Activated CD4-positive, alpha-beta T cell treated with anti-CD3 and anti-CD28 coated beads for 36 hours (primary cell): Measurements from ENCODE around the gene PRKN. TPM values are rescaled to one million over a fixed set of nuclear protein-coding genes. Genes with fewer than 3 reads are reported as not detected.

Experiments used
- ATAC-seq: fragments of 200-7000 bp; cut with Tn5 transposase; one replicate; pipeline ENCODE4 v1.10.0; 2021; ENCODE audit warnings: mild to moderate bottlenecking, moderate library complexity
- CTCF ChIA-PET: fragments of 350-600 bp; sonication (Branson Sonifier 250); formaldehyde crosslinking; loops from one replicate; lab custom pipeline; 2021; ENCODE audit warnings: antibody characterized with exemption; lab: Charles Lee
- POLR2A ChIA-PET: fragments of 350-600 bp; sonication (Branson Sonifier 250); formaldehyde crosslinking; loops from one replicate; lab custom pipeline; 2021; ENCODE audit warnings: antibody characterized with exemption, inconsistent platforms; lab: Charles Lee
- DNase-seq: peaks from one replicate; pipeline ENCODE4 v3.0.0-alpha.2; 2020
- H3K27ac Mint-ChIP-seq: one replicate; pipeline ENCODE4 v1.8.0; 2021; ENCODE audit warnings: mixed read lengths
- H3K27me3 Mint-ChIP-seq: one replicate; pipeline ENCODE4 v1.8.0; 2021; ENCODE audit warnings: mixed read lengths
- H3K36me3 Mint-ChIP-seq: one replicate; pipeline ENCODE4 v1.8.0; 2021; ENCODE audit warnings: low read depth, mixed read lengths
- H3K4me1 Mint-ChIP-seq: one replicate; pipeline ENCODE4 v1.8.0; 2021; ENCODE audit warnings: mixed read lengths
- H3K4me3 Mint-ChIP-seq: one replicate; pipeline ENCODE4 v1.8.0; 2021; ENCODE audit warnings: mild to moderate bottlenecking, moderate library complexity, mixed read lengths
- H3K9me3 Mint-ChIP-seq: one replicate; pipeline ENCODE4 v1.8.0; 2021; ENCODE audit warnings: low read depth, mixed read lengths
- intact Hi-C, 2 experiments: fragments of 100-400 bp; cut with DNase I in 1 of 2; cut with micrococcal nuclease in 1 of 2; formaldehyde crosslinking; loops; one replicate each; pipeline versions ENCODE4 v1.14.2 to v1.15.1; 2022 to 2024; cut with DNase I, micrococcal nuclease
- total RNA-seq, 2 experiments: library from RNA; stranded (reverse); gene quantifications; one replicate each; pipeline ENCODE4 v1.2.3, GENCODE V29; 2021

Gene PRKN
- total RNA-seq, 2 experiments from 2014 or later, result 0.56 to 0.87 TPM

GRCh38 chr6:162369091-162369490, 358.5 kb downstream of the PRKN start:
- ATAC-seq, result no peak

GRCh38 chr6:162364488-162364887, 363.1 kb downstream of the PRKN start:
- no peaks in the 10 kb centered on the region for H3K9me3 Mint-ChIP-seq
- H3K4me3 Mint-ChIP-seq, result no peak overlapping the region
- H3K4me1 Mint-ChIP-seq, result no peaks in the 10 kb centered on the region
- DNase-seq (no peak), ATAC-seq (no peak)
- CTCF ChIA-PET, result no interaction called here
- no peak overlapping the region for H3K27ac Mint-ChIP-seq
- POLR2A ChIA-PET, result no interaction called here
- intact Hi-C loops, result no loop called here
- H3K36me3 Mint-ChIP-seq, result no peaks in the 10 kb centered on the region
- H3K27me3 Mint-ChIP-seq, result no peaks in the 10 kb centered on the region

More at GRCh38 chr6:162369091-162369490, 358.5 kb downstream of the PRKN start:
- Mint-ChIP-seq H3K27me3 (no peaks in the 10 kb centered on the region), H3K4me3 (no peak overlapping the region), H3K36me3 (no peaks in the 10 kb centered on the region), H3K27ac (no peak overlapping the region), H3K9me3 (peaks cover 2% of the 10 kb centered on the region), H3K4me1 (no peaks in the 10 kb centered on the region)
- ChIA-PET POLR2A (no interaction called here), CTCF (no interaction called here)
- intact Hi-C loops, result no loop called here
- no peak for DNase-seq

- Mint-ChIP-seq H3K36me3 (no peaks in the 10 kb centered on the region), H3K27me3 (no peaks in the 10 kb centered on the region), H3K27ac (no peak overlapping the region), H3K4me3 (no peak overlapping the region), H3K4me1 (no peaks in the 10 kb centered on the region), H3K9me3 (no peaks in the 10 kb centered on the region)
- ChIA-PET POLR2A (no interaction called here), CTCF (no interaction called here)
- intact Hi-C loops, result no loop called here
- DNase-seq, result no peak
- no peak for ATAC-seq
These were observed 363.8 kb downstream of the PRKN start for GRCh38 chr6:162363757-162364156.

GRCh38 chr6:162360901-162361567, 366.5 kb downstream of the PRKN start:
- Mint-ChIP-seq H3K27ac (no peak overlapping the region), H3K4me3 (no peak overlapping the region), H3K9me3 (no peaks in the 10 kb centered on the region), H3K27me3 (no peaks in the 10 kb centered on the region), H3K4me1 (no peaks in the 10 kb centered on the region), H3K36me3 (no peaks in the 10 kb centered on the region)
- intact Hi-C loops, result no loop called here
- ChIA-PET CTCF (no interaction called here), POLR2A (no interaction called here)
- DNase-seq, result no peak
- no peak for ATAC-seq

- Mint-ChIP-seq H3K27me3 (no peaks in the 10 kb centered on the region), H3K27ac (no peak overlapping the region), H3K9me3 (no peaks in the 10 kb centered on the region), H3K4me3 (no peak overlapping the region), H3K36me3 (no peaks in the 10 kb centered on the region), H3K4me1 (no peaks in the 10 kb centered on the region)
- intact Hi-C loops, result no loop called here
- ChIA-PET CTCF (no interaction called here), POLR2A (no interaction called here)
- ATAC-seq (no peak), DNase-seq (no peak)
These were observed 368.9 kb downstream of the PRKN start for GRCh38 chr6:162358625-162359024.

GRCh38 chr6:162345051-162345511, 382.5 kb downstream of the PRKN start:
- ChIA-PET CTCF (no interaction called here), POLR2A (no interaction called here)
- H3K4me1 Mint-ChIP-seq, result no peaks in the 10 kb centered on the region
- intact Hi-C loops, result no loop called here
- no peaks in the 10 kb centered on the region for H3K36me3 Mint-ChIP-seq
- no peak overlapping the region for H3K4me3 Mint-ChIP-seq
- DNase-seq (no peak), ATAC-seq (no peak)
- H3K27me3 Mint-ChIP-seq, result no peaks in the 10 kb centered on the region
- peaks cover 10% of the 10 kb centered on the region for H3K9me3 Mint-ChIP-seq
- no peak overlapping the region for H3K27ac Mint-ChIP-seq

GRCh38 chr6:162344646-162345010, 382.9 kb downstream of the PRKN start:
- Mint-ChIP-seq H3K27me3 (no peaks in the 10 kb centered on the region), H3K9me3 (peaks cover 10% of the 10 kb centered on the region), H3K27ac (no peak overlapping the region), H3K4me3 (no peak overlapping the region), H3K4me1 (no peaks in the 10 kb centered on the region), H3K36me3 (no peaks in the 10 kb centered on the region)
- ChIA-PET CTCF (no interaction called here), POLR2A (no interaction called here)
- ATAC-seq (no peak), DNase-seq (no peak)
- intact Hi-C loops, result no loop called here

- H3K27me3 Mint-ChIP-seq, result no peaks in the 10 kb centered on the region
- H3K27ac Mint-ChIP-seq, result no peak overlapping the region
- ChIA-PET POLR2A (no interaction called here), CTCF (interaction anchor here (0.7 kb wide), 1 partner anchor 10 kb away, joined by 3 read pairs; no protein-coding TSS in a partner anchor)
- DNase-seq (no peak), ATAC-seq (no peak)
- no peaks in the 10 kb centered on the region for H3K36me3 Mint-ChIP-seq
- intact Hi-C loops, result no loop called here
- peaks cover 10% of the 10 kb centered on the region for H3K9me3 Mint-ChIP-seq
- H3K4me3 Mint-ChIP-seq, result no peak overlapping the region
- no peaks in the 10 kb centered on the region for H3K4me1 Mint-ChIP-seq
These were observed 383.5 kb downstream of the PRKN start for GRCh38 chr6:162343936-162344645.

- intact Hi-C loops, result no loop called here
- CTCF ChIA-PET, result interaction anchor here (0.6 to 0.7 kb wide), 2 partner anchors 11 to 59 kb away, joined by 3 read pairs; no protein-coding TSS in a partner anchor
- no peaks in the 10 kb centered on the region for H3K4me1 Mint-ChIP-seq
These were observed 384.2 kb downstream of the PRKN start for GRCh38 chr6:162343198-162343935.

GRCh38 chr6:162337412-162337811, 390.2 kb downstream of the PRKN start:
- Mint-ChIP-seq H3K9me3 (peaks cover 18% of the 10 kb centered on the region), H3K27ac (no peak overlapping the region), H3K27me3 (no peaks in the 10 kb centered on the region), H3K36me3 (peaks cover 4% of the 10 kb centered on the region), H3K4me1 (no peaks in the 10 kb centered on the region), H3K4me3 (no peak overlapping the region)
- intact Hi-C loops, result no loop called here
- DNase-seq, result no peak
- ChIA-PET CTCF (no interaction called here), POLR2A (no interaction called here)
- no peak for ATAC-seq

More at GRCh38 chr6:162343198-162343935, 384.2 kb downstream of the PRKN start:
- Mint-ChIP-seq H3K36me3 (no peaks in the 10 kb centered on the region), H3K27me3 (no peaks in the 10 kb centered on the region), H3K4me3 (no peak overlapping the region), H3K27ac (no peak overlapping the region), H3K9me3 (peaks cover 10% of the 10 kb centered on the region)
- ATAC-seq (no peak), DNase-seq (no peak)
- POLR2A ChIA-PET, result no interaction called here

- ATAC-seq, result no peak
- ChIA-PET POLR2A (no interaction called here), CTCF (no interaction called here)
- Mint-ChIP-seq H3K27ac (no peak overlapping the region), H3K9me3 (peaks cover 15% of the 10 kb centered on the region), H3K4me1 (no peaks in the 10 kb centered on the region), H3K27me3 (no peaks in the 10 kb centered on the region), H3K36me3 (peaks cover 4% of the 10 kb centered on the region), H3K4me3 (no peak overlapping the region)
- no peak for DNase-seq
- intact Hi-C loops, result no loop called here
These were observed 391.2 kb downstream of the PRKN start for GRCh38 chr6:162336359-162336758.
